ENCODE results near the gene ADTRP.
A peak's percentile ranks its signal among the peaks of the same experiment; 100 is the strongest.

ADTRP gene

DNA sequence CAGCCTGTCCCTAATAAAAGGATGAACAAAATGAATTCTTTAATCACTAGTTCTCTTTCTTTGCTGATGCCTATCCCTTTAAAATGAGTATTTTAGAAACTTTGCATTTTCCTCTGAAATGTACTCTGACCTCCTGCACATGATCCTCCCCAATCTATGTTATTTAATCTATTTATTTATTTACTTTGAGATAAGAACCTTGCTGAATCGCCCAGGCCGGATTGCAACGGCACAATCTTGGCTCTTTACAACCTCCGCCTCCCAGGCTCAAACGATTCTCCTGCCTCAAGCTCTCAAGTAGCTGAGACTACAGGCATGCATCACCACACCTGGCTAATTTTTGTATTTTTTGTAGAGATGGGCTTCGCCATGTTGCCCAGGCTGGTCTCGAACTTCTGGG is 27.9 kb downstream of the ADTRP start:
- peaks cover 16% of the 10 kb centered on the region for H3K4me1 ChIP-seq (ENCODE audit: low read depth, poor library complexity, severe bottlenecking)
- H3K4me2 ChIP-seq = no peak overlapping the region
- no peak overlapping the region for H3K4me3 ChIP-seq (IDR thresholded peaks at IDR 0.05; ENCODE audit: insufficient read depth, low read depth, low read length)
- H2AFZ ChIP-seq (ENCODE audit: low read depth) = no peak overlapping the region
- no peaks in the 10 kb centered on the region for H4K20me1 ChIP-seq (ENCODE audit: insufficient read depth)
- H3K36me3 ChIP-seq (ENCODE audit: insufficient read depth) = no peaks in the 10 kb centered on the region
- no peak for TF ChIP-seq CTCF (conservative IDR thresholded peaks at IDR 0.05; ENCODE audit: low read depth, low read length)
- H3K79me2 ChIP-seq (ENCODE audit: insufficient read depth, low read depth) = no peaks in the 10 kb centered on the region
- H3K27ac ChIP-seq = no peak overlapping the region
- H3K9ac ChIP-seq = no peak overlapping the region
- H3K27me3 ChIP-seq (ENCODE audit: insufficient read depth, low read depth) = no peaks in the 10 kb centered on the region

DNA sequence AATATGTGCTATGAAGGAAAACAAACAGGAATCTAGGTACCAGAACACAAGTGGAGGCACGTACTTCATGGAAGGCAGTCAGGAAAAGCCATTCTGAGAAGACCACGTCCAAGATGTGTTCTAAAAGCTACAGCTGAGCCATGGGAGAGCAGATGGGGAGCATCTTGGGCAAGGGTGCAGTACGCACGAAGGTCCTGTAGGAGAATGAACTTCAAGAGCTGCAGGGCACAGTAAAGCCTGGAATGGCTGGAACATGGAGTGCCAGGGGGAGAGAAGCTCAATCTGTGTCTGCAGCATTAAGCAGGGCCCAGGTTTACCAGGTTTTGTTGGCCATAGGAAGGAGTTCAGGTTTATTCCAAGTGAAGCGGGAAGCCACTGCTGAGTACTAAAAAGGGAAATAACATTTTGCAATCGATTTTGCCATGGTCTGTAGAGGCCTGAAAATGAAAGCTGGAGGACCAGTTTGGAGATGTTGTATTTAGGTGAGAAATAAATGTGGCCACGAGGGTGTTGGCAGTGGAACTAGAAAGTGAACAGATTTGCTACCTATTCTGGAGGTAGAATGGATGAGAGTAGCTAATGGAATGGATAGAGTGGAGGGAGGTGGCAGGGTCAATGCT is 29.9 kb downstream of the ADTRP start:
- Histone ChIP-seq H3K4me2 (no peak overlapping the region), H3K27me3 (ENCODE audit: insufficient read depth, low read depth) (no peaks in the 10 kb centered on the region), H3K4me3 (IDR thresholded peaks at IDR 0.05; ENCODE audit: insufficient read depth, low read depth, low read length) (no peak overlapping the region), H3K9ac (no peak overlapping the region), H3K36me3 (ENCODE audit: insufficient read depth) (no peaks in the 10 kb centered on the region), H3K27ac (no peak overlapping the region), H3K4me1 (ENCODE audit: low read depth, poor library complexity, severe bottlenecking) (peaks cover 16% of the 10 kb centered on the region), H4K20me1 (ENCODE audit: insufficient read depth) (no peaks in the 10 kb centered on the region), H2AFZ (ENCODE audit: low read depth) (0 out of 2 replicates have a peak overlapping the region, but pooled peaks have one; percentile 1), H3K79me2 (ENCODE audit: insufficient read depth, low read depth) (no peaks in the 10 kb centered on the region)
- TF ChIP-seq CTCF (conservative IDR thresholded peaks at IDR 0.05; ENCODE audit: low read depth, low read length) = no peak

DNA sequence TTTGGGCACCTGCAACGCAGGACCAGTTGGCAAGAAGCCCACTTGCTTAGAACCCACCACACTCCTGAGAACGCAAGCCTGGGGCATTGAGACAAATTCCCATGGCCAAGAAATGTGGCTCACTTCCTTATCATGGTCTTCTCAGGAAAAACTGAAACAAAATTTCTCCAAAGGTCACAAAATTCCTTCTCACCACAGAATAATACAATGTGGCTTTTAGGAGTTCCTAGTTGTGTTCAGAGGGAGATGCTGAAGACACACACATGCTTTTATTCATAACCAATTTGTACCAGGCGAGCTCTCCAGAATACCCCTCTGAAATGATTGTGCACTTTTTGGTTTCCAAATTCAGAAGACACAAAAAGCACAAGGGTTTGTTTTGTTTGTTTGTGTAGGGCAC is 31.6 kb downstream of the ADTRP start:
- H3K4me3 ChIP-seq (IDR thresholded peaks at IDR 0.05; ENCODE audit: insufficient read depth, low read depth, low read length) = no peak overlapping the region
- no peaks in the 10 kb centered on the region for H4K20me1 ChIP-seq (ENCODE audit: insufficient read depth)
- no peak overlapping the region for H3K4me2 ChIP-seq
- no peak for TF ChIP-seq CTCF (conservative IDR thresholded peaks at IDR 0.05; ENCODE audit: low read depth, low read length)
- peaks cover 23% of the 10 kb centered on the region for H3K4me1 ChIP-seq (ENCODE audit: low read depth, poor library complexity, severe bottlenecking)
- H3K79me2 ChIP-seq (ENCODE audit: insufficient read depth, low read depth) = no peaks in the 10 kb centered on the region
- no peaks in the 10 kb centered on the region for H3K27me3 ChIP-seq (ENCODE audit: insufficient read depth, low read depth)
- no peak overlapping the region for H3K27ac ChIP-seq
- H3K9ac ChIP-seq = no peak overlapping the region
- H2AFZ ChIP-seq (ENCODE audit: low read depth) = no peak overlapping the region
- H3K36me3 ChIP-seq (ENCODE audit: insufficient read depth) = no peaks in the 10 kb centered on the region

- Histone ChIP-seq H3K79me2 (ENCODE audit: insufficient read depth, low read depth) (no peaks in the 10 kb centered on the region), H3K4me2 (no peak overlapping the region), H3K27me3 (ENCODE audit: insufficient read depth, low read depth) (no peaks in the 10 kb centered on the region), H2AFZ (ENCODE audit: low read depth) (no peak overlapping the region), H3K9ac (no peak overlapping the region), H3K36me3 (ENCODE audit: insufficient read depth) (no peaks in the 10 kb centered on the region), H3K4me3 (IDR thresholded peaks at IDR 0.05; ENCODE audit: insufficient read depth, low read depth, low read length) (no peak overlapping the region), H4K20me1 (ENCODE audit: insufficient read depth) (no peaks in the 10 kb centered on the region), H3K27ac (no peak overlapping the region), H3K4me1 (ENCODE audit: low read depth, poor library complexity, severe bottlenecking) (peaks cover 27% of the 10 kb centered on the region)
- no peak for TF ChIP-seq CTCF (conservative IDR thresholded peaks at IDR 0.05; ENCODE audit: low read depth, low read length)
These were observed 33.9 kb downstream of the ADTRP start for GRCh38 chr6:11744753-11745152.

Data from KMS-11 (cell line).